CD4-positive, alpha-beta T cell (primary cell): Measurements from ENCODE around the gene GFM2. TPM values are rescaled to one million over a fixed set of nuclear protein-coding genes. Genes with fewer than 3 reads are reported as not detected.
"Not testable (repeated sequence)": the region's sequence is repeated elsewhere in the genome, so short reads cannot be mapped to it uniquely, and the experiment has no call there.

ENCODE experiments used
- ATAC-seq: fragments of 200-7000 bp; cut with Tn5 transposase; one replicate; pipeline ENCODE4 v1.10.0; 2022; ENCODE audit warnings: mild to moderate bottlenecking; ENCODE audit not compliant: poor library complexity
- CTCF ChIA-PET: fragments of 350-600 bp; sonication (Branson Sonifier 250); formaldehyde crosslinking; loops from one replicate; lab custom pipeline; 2021; ENCODE audit warnings: antibody characterized with exemption, inconsistent platforms; lab: Charles Lee
- POLR2A ChIA-PET: fragments of 350-600 bp; sonication (Branson Sonifier 250); formaldehyde crosslinking; loops from one replicate; lab custom pipeline; 2021; ENCODE audit warnings: antibody characterized with exemption, inconsistent platforms; lab: Charles Lee
- DNase-seq, 14 experiments: peaks; one replicate each; pipeline ENCODE4 v3.0.0-alpha.2; 2013 to 2020; ENCODE audit warnings: mixed read lengths in 2 of 14
- H3K27ac ChIP-seq, 2 donors: one replicate each; pipeline versions ENCODE4 v1.5.1 to v1.7.0; 2013; ENCODE audit warnings: low read length in 2 of 2, low read depth in 1 of 2, mild to moderate bottlenecking in 1 of 2
- H3K27me3 ChIP-seq, 2 experiments: 1 replicate in 1 of 2; 2 replicates in 1 of 2; pipeline versions ENCODE4 v1.6.1 to v1.7.0; 2013; ENCODE audit warnings: low read length in 2 of 2, control low read depth in 1 of 2, mild to moderate bottlenecking in 1 of 2, moderate library complexity in 1 of 2; ENCODE audit not compliant: insufficient read depth in 2 of 2, control insufficient read depth in 1 of 2
- H3K36me3 ChIP-seq: one replicate; pipeline ENCODE4 v1.6.1; 2013; ENCODE audit warnings: low read length, control low read depth; ENCODE audit not compliant: insufficient read depth
- H3K4me1 ChIP-seq: one replicate; pipeline ENCODE4 v1.6.1; 2013; ENCODE audit warnings: low read length, control low read depth; ENCODE audit not compliant: insufficient read depth
- H3K4me3 ChIP-seq: one replicate; pipeline ENCODE4 v1.5.1; 2013; ENCODE audit warnings: mild to moderate bottlenecking, low read length, moderate library complexity
- H3K9me3 ChIP-seq, 2 experiments: 1 replicate in 1 of 2; 2 replicates in 1 of 2; pipeline versions ENCODE4 v1.6.1 to v1.7.0; 2013; ENCODE audit warnings: low read length in 2 of 2, mild to moderate bottlenecking in 2 of 2, control low read depth in 1 of 2, moderate library complexity in 1 of 2; ENCODE audit not compliant: control insufficient read depth in 1 of 2, insufficient read depth in 1 of 2
- H3K27ac Mint-ChIP-seq: one replicate; pipeline ENCODE4 v1.8.0; 2020; ENCODE audit warnings: mixed read lengths
- H3K27me3 Mint-ChIP-seq: one replicate; pipeline ENCODE4 v1.8.0; 2021; ENCODE audit warnings: mixed read lengths
- H3K36me3 Mint-ChIP-seq: one replicate; pipeline ENCODE4 v1.8.0; 2021; ENCODE audit warnings: low read depth, mixed read lengths
- H3K4me1 Mint-ChIP-seq: one replicate; pipeline ENCODE4 v1.8.0; 2021; ENCODE audit warnings: low read depth, mixed read lengths
- H3K4me3 Mint-ChIP-seq: one replicate; pipeline ENCODE4 v1.8.0; 2020; ENCODE audit warnings: mild to moderate bottlenecking, mixed read lengths
- H3K9me3 Mint-ChIP-seq: one replicate; pipeline ENCODE4 v1.8.0; 2020; ENCODE audit warnings: mixed read lengths
- intact Hi-C, 2 experiments: fragments of 100-400 bp; cut with DNase I in 1 of 2; cut with micrococcal nuclease in 1 of 2; formaldehyde crosslinking; loops; one replicate each; pipeline versions ENCODE4 v1.15.1 to v1.9.0; 2023 to 2025; cut with DNase I, micrococcal nuclease
- total RNA-seq, 174 experiments: library from RNA in 2 of 174; stranded (reverse) in 2 of 174; gene quantifications; one replicate each; pipeline ENCODE4 v1.2.3 and lab custom pipeline; 2021 to 2026
- TF ChIP-seq, protein P1 (sequence below): fragments of 200-600 bp; IDR thresholded peaks from one replicate; pipeline ENCODE4 v1.8.0; 2022; ENCODE audit warnings: antibody characterized with exemption, mild to moderate bottlenecking

GFM2 gene
- total RNA-seq, 2 experiments from 2014 or later = 10.9 to 12.3 TPM

DNA sequence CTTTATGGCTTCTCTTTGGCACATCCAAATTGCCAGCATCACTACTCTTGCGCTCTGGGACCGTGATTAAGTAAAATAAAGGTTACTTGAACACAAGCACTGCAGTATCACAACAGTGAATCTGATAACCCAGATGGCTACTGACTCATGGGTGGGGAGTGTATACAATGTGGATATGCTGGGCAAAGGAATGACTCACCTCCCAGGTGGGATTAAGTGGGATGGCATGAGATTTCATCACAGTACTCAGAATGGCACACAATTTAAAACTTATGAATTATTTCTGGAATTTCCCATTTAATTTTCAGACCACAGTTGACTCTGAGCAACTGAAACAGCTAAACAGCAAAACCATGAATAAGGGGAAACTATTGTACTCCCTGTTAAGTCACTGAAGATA is 4.3 kb downstream of the GFM2 start:
- no peak overlapping the region for H3K27ac ChIP-seq
- Mint-ChIP-seq H3K9me3 (no peaks in the 10 kb centered on the region), H3K27ac (no peak overlapping the region), H3K4me3 (no peak overlapping the region), H3K36me3 (peaks cover 63% of the 10 kb centered on the region), H3K27me3 (no peaks in the 10 kb centered on the region), H3K4me1 (peaks cover 47% of the 10 kb centered on the region)
- H3K36me3 ChIP-seq = peaks cover 43% of the 10 kb centered on the region
- H3K9me3 ChIP-seq = no peaks in the 10 kb centered on the region
- no peak overlapping the region for H3K4me3 ChIP-seq
- TF ChIP-seq, protein P1, sequence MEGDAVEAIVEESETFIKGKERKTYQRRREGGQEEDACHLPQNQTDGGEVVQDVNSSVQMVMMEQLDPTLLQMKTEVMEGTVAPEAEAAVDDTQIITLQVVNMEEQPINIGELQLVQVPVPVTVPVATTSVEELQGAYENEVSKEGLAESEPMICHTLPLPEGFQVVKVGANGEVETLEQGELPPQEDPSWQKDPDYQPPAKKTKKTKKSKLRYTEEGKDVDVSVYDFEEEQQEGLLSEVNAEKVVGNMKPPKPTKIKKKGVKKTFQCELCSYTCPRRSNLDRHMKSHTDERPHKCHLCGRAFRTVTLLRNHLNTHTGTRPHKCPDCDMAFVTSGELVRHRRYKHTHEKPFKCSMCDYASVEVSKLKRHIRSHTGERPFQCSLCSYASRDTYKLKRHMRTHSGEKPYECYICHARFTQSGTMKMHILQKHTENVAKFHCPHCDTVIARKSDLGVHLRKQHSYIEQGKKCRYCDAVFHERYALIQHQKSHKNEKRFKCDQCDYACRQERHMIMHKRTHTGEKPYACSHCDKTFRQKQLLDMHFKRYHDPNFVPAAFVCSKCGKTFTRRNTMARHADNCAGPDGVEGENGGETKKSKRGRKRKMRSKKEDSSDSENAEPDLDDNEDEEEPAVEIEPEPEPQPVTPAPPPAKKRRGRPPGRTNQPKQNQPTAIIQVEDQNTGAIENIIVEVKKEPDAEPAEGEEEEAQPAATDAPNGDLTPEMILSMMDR = no peak
- no peak for DNase-seq
- H3K4me1 ChIP-seq = peaks cover 23% of the 10 kb centered on the region
- H3K27me3 ChIP-seq = no peaks in the 10 kb centered on the region
- ChIA-PET POLR2A (interaction anchor here (2.7 kb wide), 1 partner anchor 11 kb away, joined by 8 read pairs; no protein-coding TSS in a partner anchor), CTCF (interaction anchor here (1.2 to 1.4 kb wide), 2 partner anchors 13 to 157 kb away, joined by 3 to 5 read pairs; no protein-coding TSS in a partner anchor)
- intact Hi-C loops = loop anchor here (10.0 kb wide), 6 partner anchors 292 to 1198 kb away; partner anchors contain the start of genes ANKRA2 (in 1 of the 2), ANKRD31 (in 1 of the 2), CERT1 (in 1 of the 2) and GCNT4 (in 1 of the 2)
- no peak for ATAC-seq

GRCh38 chr5:74761241-74761640 is 5.7 kb downstream of the GFM2 start:
- Mint-ChIP-seq H3K4me3 (no peak overlapping the region), H3K36me3 (peaks cover 63% of the 10 kb centered on the region), H3K27me3 (no peaks in the 10 kb centered on the region), H3K9me3 (no peaks in the 10 kb centered on the region), H3K27ac (no peak overlapping the region), H3K4me1 (peaks cover 33% of the 10 kb centered on the region)
- ATAC-seq (no peak), DNase-seq (no peak)
- no peak overlapping the region for H3K27ac ChIP-seq
- H3K27me3 ChIP-seq = no peaks in the 10 kb centered on the region
- TF ChIP-seq, protein P1 = no peak
- ChIA-PET CTCF (interaction anchor here (1.2 to 1.4 kb wide), 3 partner anchors 11 to 158 kb away, joined by 3 to 5 read pairs (median 3); no protein-coding TSS in a partner anchor), POLR2A (no interaction called here)
- no peaks in the 10 kb centered on the region for H3K9me3 ChIP-seq
- peaks cover 21% of the 10 kb centered on the region for H3K4me1 ChIP-seq
- H3K36me3 ChIP-seq = peaks cover 56% of the 10 kb centered on the region
- H3K4me3 ChIP-seq = no peak overlapping the region
- intact Hi-C loops = loop anchor here (10.0 kb wide), 6 partner anchors 294 to 1196 kb away; partner anchors contain the start of genes ANKRA2 (in 1 of the 2), ANKRD31 (in 1 of the 2), CERT1 (in 1 of the 2) and GCNT4 (in 1 of the 2)

DNA sequence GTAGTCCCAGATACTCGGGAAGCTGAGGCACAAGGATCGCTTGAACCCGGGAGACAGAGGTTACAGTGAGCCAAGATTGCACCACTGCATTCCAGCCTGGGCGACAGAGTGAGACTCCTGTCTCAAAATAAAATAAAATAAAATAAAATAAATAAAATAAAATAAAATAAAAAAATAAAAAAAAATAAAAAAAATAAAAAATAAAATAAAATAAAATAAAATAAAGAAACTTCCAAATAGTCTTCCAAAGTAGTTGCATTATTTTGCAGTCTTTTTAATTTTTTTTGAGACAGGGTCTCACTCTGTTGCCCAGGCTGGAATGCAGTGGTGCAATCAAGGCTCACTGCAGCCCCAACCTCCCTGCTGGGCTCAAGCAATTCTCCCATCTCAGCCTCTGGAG is 18.2 kb downstream of the GFM2 start:
- H3K4me1 ChIP-seq, POLR2A ChIA-PET, H3K27me3 Mint-ChIP-seq, H3K27me3 ChIP-seq, H3K4me3 ChIP-seq, H3K27ac Mint-ChIP-seq, ATAC-seq, DNase-seq, H3K4me3 Mint-ChIP-seq, H3K27ac ChIP-seq, CTCF ChIA-PET, H3K9me3 Mint-ChIP-seq, intact Hi-C loops, H3K9me3 ChIP-seq, H3K4me1 Mint-ChIP-seq: not testable (repeated sequence)
- peaks cover 90% of the 10 kb centered on the region for H3K36me3 Mint-ChIP-seq
- H3K36me3 ChIP-seq = peaks cover 59% of the 10 kb centered on the region
